Measurements from ENCODE around the gene CCDC33. TPM values are rescaled to one million over a fixed set of nuclear protein-coding genes. Genes with fewer than 3 reads are reported as not detected.

Gene CCDC33
- total RNA-seq: not detected in 2 replicates

DNA sequence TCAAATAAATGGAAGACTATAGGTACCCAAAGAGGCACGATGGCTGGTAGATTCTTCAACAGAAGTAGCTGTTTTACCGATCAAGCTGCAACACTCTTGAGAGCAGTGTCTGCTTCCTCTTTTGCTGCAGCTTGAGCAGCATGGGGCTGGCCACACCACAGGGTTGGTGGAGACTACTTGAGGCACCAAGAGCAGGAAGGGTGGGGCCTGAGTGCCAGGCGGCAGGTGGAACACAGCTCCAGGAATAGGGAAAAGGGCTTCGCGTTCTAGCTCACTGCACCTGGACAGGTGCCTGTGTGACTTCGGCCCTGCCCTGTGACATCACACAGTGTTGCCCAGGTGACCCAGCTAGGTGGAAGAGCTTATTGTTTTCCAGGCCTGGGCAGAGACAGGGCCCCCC lies at the start of gene CCDC33:
Gene CCDC33, plus strand, starts transcription at position 365 of the 400 bp plus-strand sequence. CDS start 394 bp downstream, outside the sequence.

DNA sequence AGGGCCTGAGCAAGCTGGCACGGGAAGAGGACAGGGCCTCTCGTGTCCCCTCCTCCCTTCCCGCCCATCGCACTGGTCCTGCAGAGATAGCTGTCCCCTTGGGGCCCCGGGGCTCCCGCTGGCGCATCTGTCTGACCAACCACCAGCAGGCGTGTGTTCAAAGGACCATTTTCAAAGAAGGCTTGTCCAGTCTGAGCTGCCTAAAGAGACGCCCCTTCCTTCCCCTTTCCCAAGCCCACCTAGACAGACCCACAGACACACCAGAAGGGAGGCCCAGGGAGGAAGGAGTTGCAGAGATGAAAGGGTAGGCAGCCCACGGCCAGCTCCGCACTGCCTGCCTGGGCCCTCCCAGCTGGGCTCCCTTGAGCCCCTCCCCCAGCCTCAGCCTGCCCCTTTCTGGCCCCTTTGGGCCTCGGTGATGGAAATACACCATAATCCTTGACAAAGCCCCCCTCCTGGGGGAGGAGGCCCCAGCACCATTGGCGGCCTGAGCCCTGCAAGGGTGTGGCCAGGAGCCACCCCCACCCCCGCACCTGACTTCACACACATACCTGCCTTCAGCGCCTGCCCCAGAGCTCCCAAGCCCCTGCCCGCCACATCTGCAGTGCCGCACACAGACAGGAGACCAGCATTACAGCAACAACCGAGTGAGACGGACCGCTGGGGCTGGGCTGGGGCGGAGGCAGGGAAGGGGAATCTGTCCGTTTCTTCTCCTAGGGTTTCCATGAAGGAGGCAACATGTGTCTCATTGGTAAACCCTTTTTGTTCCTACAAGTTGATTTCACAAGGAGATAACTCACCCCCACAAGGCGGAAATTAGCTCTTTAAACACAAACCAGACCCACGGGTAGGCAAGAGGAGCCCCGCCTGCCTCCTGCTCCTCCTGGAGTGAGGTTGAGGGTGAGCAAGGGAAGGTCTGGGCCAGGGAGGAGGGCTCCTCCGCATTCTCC lies 33.4 kb upstream of the CCDC33 start, which contains the start of gene STRA6:
Gene STRA6, minus strand, starts transcription at position 336 of the 950 bp plus-strand sequence. CDS start 520 bp downstream, outside the sequence.

GRCh38 chr15:74367296-74367854 lies 131.2 kb downstream of the CCDC33 start, which contains the start of gene CYP11A1:
Gene CYP11A1 (minus strand): TSS chr15:74367646. CDS start chr15:74367585, 61 bp downstream.

Other genes with a start within 250 kb of the CCDC33 start
- gene STOML1, start 244.0 kb upstream of the CCDC33 start, total RNA-seq: 8.1 and 17.0 TPM in 2 replicates
- 28.1 and 35.8 TPM in 2 replicates for gene PML, start 241.6 kb upstream of the CCDC33 start, total RNA-seq
- gene GOLGA6A, start 153.8 kb upstream of the CCDC33 start, total RNA-seq: not detected in 2 replicates
- 0.09 and 0.11 TPM in 2 replicates for gene ISLR2, start 105.7 kb upstream of the CCDC33 start, total RNA-seq
- 0.11 and 0.17 TPM in 2 replicates for gene ISLR, start 62.6 kb upstream of the CCDC33 start, total RNA-seq
- 0.11 TPM in 1 of 2 replicates, not detected in the other for gene STRA6, start 33.5 kb upstream of the CCDC33 start, total RNA-seq
- gene CYP11A1, start 131.3 kb downstream of the CCDC33 start, total RNA-seq: not detected in 2 replicates
- gene SEMA7A, start 197.6 kb downstream of the CCDC33 start, total RNA-seq: 0.54 and 0.60 TPM in 2 replicates
- 24.7 and 29.8 TPM in 2 replicates for gene UBL7, start 224.8 kb downstream of the CCDC33 start, total RNA-seq